ENCODE measurements around the gene PDE8B. TPM values are rescaled to one million over a fixed set of nuclear protein-coding genes. Genes with fewer than 3 reads are reported as not detected.

Gene PDE8B, protein sequence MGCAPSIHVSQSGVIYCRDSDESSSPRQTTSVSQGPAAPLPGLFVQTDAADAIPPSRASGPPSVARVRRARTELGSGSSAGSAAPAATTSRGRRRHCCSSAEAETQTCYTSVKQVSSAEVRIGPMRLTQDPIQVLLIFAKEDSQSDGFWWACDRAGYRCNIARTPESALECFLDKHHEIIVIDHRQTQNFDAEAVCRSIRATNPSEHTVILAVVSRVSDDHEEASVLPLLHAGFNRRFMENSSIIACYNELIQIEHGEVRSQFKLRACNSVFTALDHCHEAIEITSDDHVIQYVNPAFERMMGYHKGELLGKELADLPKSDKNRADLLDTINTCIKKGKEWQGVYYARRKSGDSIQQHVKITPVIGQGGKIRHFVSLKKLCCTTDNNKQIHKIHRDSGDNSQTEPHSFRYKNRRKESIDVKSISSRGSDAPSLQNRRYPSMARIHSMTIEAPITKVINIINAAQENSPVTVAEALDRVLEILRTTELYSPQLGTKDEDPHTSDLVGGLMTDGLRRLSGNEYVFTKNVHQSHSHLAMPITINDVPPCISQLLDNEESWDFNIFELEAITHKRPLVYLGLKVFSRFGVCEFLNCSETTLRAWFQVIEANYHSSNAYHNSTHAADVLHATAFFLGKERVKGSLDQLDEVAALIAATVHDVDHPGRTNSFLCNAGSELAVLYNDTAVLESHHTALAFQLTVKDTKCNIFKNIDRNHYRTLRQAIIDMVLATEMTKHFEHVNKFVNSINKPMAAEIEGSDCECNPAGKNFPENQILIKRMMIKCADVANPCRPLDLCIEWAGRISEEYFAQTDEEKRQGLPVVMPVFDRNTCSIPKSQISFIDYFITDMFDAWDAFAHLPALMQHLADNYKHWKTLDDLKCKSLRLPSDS
- total RNA-seq, result under 0.01 TPM in 1 of 2 replicates, not detected in the other

DNA sequence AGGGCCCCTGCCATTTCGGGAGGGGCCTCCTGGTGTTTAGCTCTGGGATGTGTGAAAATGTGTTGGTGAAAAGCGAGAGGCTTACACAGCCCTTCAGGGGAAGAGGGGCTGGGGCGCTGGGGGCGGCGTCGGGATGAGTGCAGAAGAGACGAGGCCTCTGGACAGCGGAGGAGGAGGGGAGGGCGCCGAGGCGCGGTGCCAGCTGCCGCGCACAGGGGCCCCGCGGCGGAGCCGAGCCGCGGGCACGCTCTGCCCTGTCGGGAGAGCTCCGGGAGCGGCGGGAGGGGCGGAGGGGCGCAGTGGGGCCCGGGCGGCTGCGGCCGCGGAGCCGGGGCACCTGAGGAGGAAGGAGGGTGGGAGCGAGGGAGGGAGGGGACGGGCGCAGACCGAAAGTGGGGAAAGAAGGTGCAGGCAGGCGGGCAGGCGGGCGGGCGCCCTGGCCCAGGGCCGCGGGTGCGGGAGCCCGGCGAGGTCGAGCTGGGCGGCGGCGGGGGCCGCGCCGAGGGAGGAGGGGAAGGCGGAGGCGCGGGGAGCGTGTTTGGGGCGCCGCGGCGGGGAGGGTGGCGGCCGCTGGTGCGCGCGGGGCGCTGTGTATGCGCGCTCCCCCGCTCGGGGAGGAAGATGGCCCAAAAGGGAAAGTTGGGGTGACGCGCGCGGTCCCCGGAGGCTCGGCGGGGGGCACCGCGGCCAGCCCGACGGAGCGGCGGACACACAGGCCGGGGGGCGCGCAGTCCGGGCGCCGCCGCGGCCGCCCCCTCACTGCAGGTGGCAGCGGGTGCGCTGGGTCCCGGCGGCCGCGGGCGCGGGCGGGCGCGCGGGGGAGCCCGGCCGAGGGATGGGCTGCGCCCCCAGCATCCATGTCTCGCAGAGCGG lies at the start of gene PDE8B:
Gene PDE8B, plus strand, starts transcription at position 590 of the 873 bp plus-strand sequence. Its CDS starts 246 bp downstream, at position 836.

Other genes starting within 250 kb of the PDE8B start
- gene AGGF1, start 180.3 kb upstream of the PDE8B start, total RNA-seq, result 18.1 and 20.6 TPM in 2 replicates
- gene ZBED3, start 123.4 kb upstream of the PDE8B start, total RNA-seq, result under 0.01 and 0.22 TPM in 2 replicates

All from placental epithelial cell (primary cell).